WERI-Rb-1 (cell line): ENCODE results near the gene RBP2.
"Not testable (repeated sequence)": the region's sequence is repeated elsewhere in the genome, so short reads cannot be mapped to it uniquely, and the experiment has no call there.

Experiments
- DNase-seq: peaks from one replicate; pipeline ENCODE4 v3.0.0-alpha.2; 2020
- H3K27ac ChIP-seq: fragments of 250-450 bp; sonication (Bioruptor Pico); 2 replicates; pipeline ENCODE4 v1.5.1; 2020; ENCODE audit warnings: mild to moderate bottlenecking, moderate library complexity
- H3K27me3 ChIP-seq: fragments of 250-450 bp; sonication (Bioruptor Pico); 2 replicates; pipeline ENCODE4 v1.5.1; 2021; ENCODE audit warnings: mild to moderate bottlenecking, low read depth, moderate library complexity; ENCODE audit not compliant: insufficient read depth, severe bottlenecking
- H3K36me3 ChIP-seq: fragments of 250-450 bp; sonication (Bioruptor Pico); 2 replicates; pipeline ENCODE4 v1.5.1; 2020; ENCODE audit warnings: mild to moderate bottlenecking, moderate library complexity
- H3K4me3 ChIP-seq: 2 replicates; pipeline ENCODE4 v1.5.1; 2011; ENCODE audit warnings: low read depth, mild to moderate bottlenecking, control low read depth, low read length
- H3K9me3 ChIP-seq: fragments of 250-450 bp; sonication (Bioruptor Pico); 2 replicates; pipeline ENCODE4 v1.5.1; 2021; ENCODE audit warnings: mild to moderate bottlenecking, moderate library complexity; ENCODE audit not compliant: severe bottlenecking
- TF ChIP-seq, protein P1 (sequence below): IDR thresholded peaks from 2 replicates; pipeline ENCODE4 v1.5.1; 2011; ENCODE audit warnings: low read depth, mild to moderate bottlenecking, control low read depth, inconsistent platforms, low read length

Gene RBP2

DNA sequence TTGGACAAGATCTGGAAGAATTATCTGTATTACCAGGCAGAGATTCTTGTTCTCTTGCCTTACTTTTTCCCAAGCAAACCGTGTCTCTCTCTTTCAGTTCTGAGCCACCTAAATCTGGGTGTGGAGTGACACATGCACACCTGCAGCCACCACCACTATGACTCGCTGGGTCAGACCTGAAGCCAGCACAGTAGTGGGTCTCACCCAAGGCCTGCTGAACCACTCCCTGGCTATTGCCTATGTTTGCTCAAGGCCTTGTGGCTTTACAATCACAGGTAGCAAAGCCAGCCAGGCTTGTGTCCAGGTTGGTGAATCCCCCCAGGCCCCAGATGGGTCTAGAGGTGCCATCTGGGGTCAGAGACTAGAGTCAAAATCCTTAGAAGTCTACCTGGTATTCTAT, 58.2 kb downstream of the RBP2 start:
- DNase-seq: no peak
- Histone ChIP-seq H3K4me3 (no peak overlapping the region), H3K36me3 (no peaks in the 10 kb centered on the region), H3K9me3 (no peaks in the 10 kb centered on the region), H3K27ac (no peak overlapping the region), H3K27me3 (no peaks in the 10 kb centered on the region)
- TF ChIP-seq, protein P1, sequence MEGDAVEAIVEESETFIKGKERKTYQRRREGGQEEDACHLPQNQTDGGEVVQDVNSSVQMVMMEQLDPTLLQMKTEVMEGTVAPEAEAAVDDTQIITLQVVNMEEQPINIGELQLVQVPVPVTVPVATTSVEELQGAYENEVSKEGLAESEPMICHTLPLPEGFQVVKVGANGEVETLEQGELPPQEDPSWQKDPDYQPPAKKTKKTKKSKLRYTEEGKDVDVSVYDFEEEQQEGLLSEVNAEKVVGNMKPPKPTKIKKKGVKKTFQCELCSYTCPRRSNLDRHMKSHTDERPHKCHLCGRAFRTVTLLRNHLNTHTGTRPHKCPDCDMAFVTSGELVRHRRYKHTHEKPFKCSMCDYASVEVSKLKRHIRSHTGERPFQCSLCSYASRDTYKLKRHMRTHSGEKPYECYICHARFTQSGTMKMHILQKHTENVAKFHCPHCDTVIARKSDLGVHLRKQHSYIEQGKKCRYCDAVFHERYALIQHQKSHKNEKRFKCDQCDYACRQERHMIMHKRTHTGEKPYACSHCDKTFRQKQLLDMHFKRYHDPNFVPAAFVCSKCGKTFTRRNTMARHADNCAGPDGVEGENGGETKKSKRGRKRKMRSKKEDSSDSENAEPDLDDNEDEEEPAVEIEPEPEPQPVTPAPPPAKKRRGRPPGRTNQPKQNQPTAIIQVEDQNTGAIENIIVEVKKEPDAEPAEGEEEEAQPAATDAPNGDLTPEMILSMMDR: no peak

DNA sequence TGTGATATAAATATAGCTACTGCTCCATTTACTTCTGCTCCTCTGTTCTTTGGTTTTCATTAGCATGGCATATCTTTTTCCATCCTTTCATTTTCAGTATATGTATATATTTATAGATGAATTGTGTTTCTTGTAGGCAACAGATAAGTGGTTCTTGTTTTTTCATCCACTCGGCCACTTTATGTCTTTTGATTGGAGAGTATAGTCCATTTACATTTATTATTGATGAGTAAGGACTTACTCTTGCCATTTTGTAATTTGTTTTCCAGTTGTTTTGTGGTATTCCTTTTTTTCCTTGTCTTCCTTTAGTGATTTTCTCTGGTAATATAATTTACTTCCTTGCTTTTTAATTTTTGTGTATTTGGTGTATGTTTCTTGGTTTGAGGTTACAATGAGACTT, 60.0 kb downstream of the RBP2 start:
- Histone ChIP-seq H3K4me3 (no peak overlapping the region), H3K27ac (no peak overlapping the region), H3K36me3 (no peaks in the 10 kb centered on the region), H3K27me3 (no peaks in the 10 kb centered on the region), H3K9me3 (peaks cover 4% of the 10 kb centered on the region)
- no peak for DNase-seq
- TF ChIP-seq, protein P1: no peak

DNA sequence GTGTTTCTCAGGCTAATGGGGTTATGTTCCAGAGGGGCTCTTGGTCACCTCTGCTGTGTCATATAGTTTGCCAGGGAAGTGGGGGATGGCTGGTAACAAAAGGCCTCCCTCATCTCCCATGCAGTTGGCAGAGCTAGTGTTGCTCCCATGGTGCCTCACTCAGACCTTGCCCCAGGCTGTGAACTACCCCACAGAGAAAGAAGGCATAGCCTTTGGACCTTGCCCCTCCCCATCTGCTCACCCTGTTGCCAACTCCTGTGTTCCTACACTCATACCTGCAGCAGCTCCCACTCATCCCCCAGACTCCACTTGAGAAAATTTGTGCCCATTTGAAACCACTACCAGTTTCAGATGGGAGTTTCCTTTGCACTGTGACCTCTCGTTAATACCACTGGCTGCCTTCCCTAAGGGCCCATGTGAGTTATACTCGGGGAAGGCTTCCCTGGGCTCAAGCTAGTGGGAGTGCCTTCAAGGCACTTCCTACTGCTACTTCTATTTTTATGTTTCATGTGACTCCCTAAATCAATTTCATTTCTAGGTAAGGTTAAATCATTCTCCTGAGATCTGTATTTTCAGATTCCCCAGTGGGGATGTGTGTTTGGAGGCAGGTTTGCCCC, 61.6 kb downstream of the RBP2 start:
- H3K27me3 ChIP-seq: no peaks in the 10 kb centered on the region
- TF ChIP-seq, protein P1: no peak
- H3K27ac ChIP-seq: no peak overlapping the region
- H3K9me3 ChIP-seq: peaks cover 7% of the 10 kb centered on the region
- H3K36me3 ChIP-seq: no peaks in the 10 kb centered on the region
- H3K4me3 ChIP-seq: no peak overlapping the region
- no peak for DNase-seq

DNA sequence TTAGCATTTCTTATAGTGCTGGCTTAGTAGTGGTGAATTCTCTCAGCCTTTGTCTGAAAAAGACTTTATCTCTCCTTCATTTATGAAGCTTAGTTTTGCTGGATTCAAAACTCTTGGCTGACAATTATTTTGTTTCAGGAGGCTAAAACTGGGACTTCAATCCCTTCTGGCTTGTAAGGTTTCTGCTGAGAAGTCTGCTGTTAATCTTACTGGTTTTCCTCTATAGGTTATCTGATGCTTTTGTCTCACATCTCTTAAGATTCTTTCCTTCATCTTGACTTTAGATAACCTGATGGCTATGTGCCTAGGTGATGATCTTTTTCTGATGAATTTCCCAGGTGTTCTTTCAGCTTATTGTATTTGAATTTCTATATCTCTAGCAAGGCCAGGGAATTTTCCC, 63.4 kb downstream of the RBP2 start:
- not testable (repeated sequence) for H3K27ac ChIP-seq, DNase-seq, H3K36me3 ChIP-seq, H3K27me3 ChIP-seq, H3K4me3 ChIP-seq
- H3K9me3 ChIP-seq: peaks cover 10% of the 10 kb centered on the region
